Mesendoderm (in vitro differentiated cells): ENCODE measurements around the gene FGF1.

Experiments
- DNase-seq: peaks from one replicate; pipeline ENCODE4 v3.0.0; 2013
- H2AK5ac ChIP-seq: 2 replicates; pipeline ENCODE4 v1.6.1; 2013; ENCODE audit warnings: low read length, inconsistent platforms
- H2BK120ac ChIP-seq: 2 replicates; pipeline ENCODE4 v1.6.1; 2013; ENCODE audit warnings: low read depth, mild to moderate bottlenecking, low read length, moderate library complexity, mixed read lengths
- H2BK15ac ChIP-seq: replicated peaks from 2 replicates; pipeline ENCODE4 v1.6.1; 2013; ENCODE audit warnings: low read depth, mild to moderate bottlenecking, moderate library complexity
- H2BK5ac ChIP-seq: 2 replicates; pipeline ENCODE4 v1.6.1; 2013; ENCODE audit warnings: low read length, inconsistent platforms
- H3K18ac ChIP-seq: 2 replicates; pipeline ENCODE4 v1.6.1; 2013; ENCODE audit warnings: mild to moderate bottlenecking, low read length, mixed read lengths
- H3K23ac ChIP-seq: one replicate; pipeline ENCODE4 v1.6.1; 2013; ENCODE audit warnings: low read length
- H3K27ac ChIP-seq: 2 replicates; pipeline ENCODE4 v1.5.1; 2013; ENCODE audit warnings: low read depth, mild to moderate bottlenecking, inconsistent platforms, low read length, moderate library complexity
- H3K27me3 ChIP-seq: 2 replicates; pipeline ENCODE4 v1.6.1; 2013; ENCODE audit warnings: low read length, control low read depth, mild to moderate bottlenecking, inconsistent platforms; ENCODE audit not compliant: insufficient read depth, poor library complexity
- H3K36me3 ChIP-seq: 2 replicates; pipeline ENCODE4 v1.6.1; 2013; ENCODE audit warnings: low read length, inconsistent platforms; ENCODE audit not compliant: control insufficient read depth, insufficient read depth
- H3K4ac ChIP-seq: one replicate; pipeline ENCODE4 v1.6.1; 2013; ENCODE audit warnings: low read depth, mild to moderate bottlenecking, low read length, moderate library complexity
- H3K4me1 ChIP-seq: 2 replicates; pipeline ENCODE4 v1.6.1; 2013; ENCODE audit warnings: low read depth, low read length, inconsistent platforms; ENCODE audit not compliant: control insufficient read depth
- H3K4me2 ChIP-seq: 2 replicates; pipeline ENCODE4 v1.6.1; 2013; ENCODE audit warnings: low read length
- H3K4me3 ChIP-seq: 2 replicates; pipeline ENCODE4 v1.5.1; 2013; ENCODE audit warnings: mild to moderate bottlenecking, low read length
- H3K56ac ChIP-seq: one replicate; pipeline ENCODE4 v1.6.1; 2013; ENCODE audit warnings: low read length
- H3K79me1 ChIP-seq: 2 replicates; pipeline ENCODE4 v1.6.1; 2013; ENCODE audit warnings: low read length, inconsistent platforms
- H3K79me2 ChIP-seq: 2 replicates; pipeline ENCODE4 v1.6.1; 2013; ENCODE audit warnings: mild to moderate bottlenecking, low read length; ENCODE audit not compliant: control insufficient read depth, insufficient read depth
- H3K9ac ChIP-seq: 2 replicates; pipeline ENCODE4 v1.6.1; 2013; ENCODE audit warnings: low read length, inconsistent platforms
- H4K5ac ChIP-seq: one replicate; pipeline ENCODE4 v1.6.1; 2013; ENCODE audit warnings: low read length
- H4K8ac ChIP-seq: one replicate; pipeline ENCODE4 v1.6.1; 2013; ENCODE audit warnings: low read depth, mild to moderate bottlenecking, control low read depth, low read length, moderate library complexity
- WGBS: extraction: QIAGEN DNeasy Blood & Tissue Kit; methylation state at CpG from one replicate; pipeline ENCODE4 v1.1.7; 2013; ENCODE audit warnings: low lambda C conversion rate, missing lambda C conversion rate; ENCODE audit not compliant: insufficient coverage; ENCODE audit errors: extremely low coverage; 5-methylcytosine and 5-hydroxymethylcytosine counted together

FGF1 gene

GRCh38 chr5:142568283-142568995 lies 117.5 kb downstream of the FGF1 start:
- Histone ChIP-seq H3K56ac (no peak overlapping the region), H3K23ac (no peak overlapping the region), H2BK15ac (no peak overlapping the region), H2BK120ac (peak overlapping the region; percentile 35), H3K79me2 (no peaks in the 10 kb centered on the region), H3K27ac (no peak overlapping the region), H3K9ac (no peak overlapping the region), H2BK5ac (no peak overlapping the region), H3K4me2 (no peak overlapping the region), H3K4ac (peak overlapping the region; percentile 62), H2AK5ac (no peak overlapping the region), H3K18ac (peak overlapping the region; percentile 52), H3K79me1 (no peaks in the 10 kb centered on the region), H3K4me1 (peaks cover 2% of the 10 kb centered on the region), H3K36me3 (no peaks in the 10 kb centered on the region), H3K27me3 (no peaks in the 10 kb centered on the region), H4K8ac (no peak overlapping the region), H4K5ac (no peak overlapping the region), H3K4me3 (no peak overlapping the region)
- no peak for DNase-seq
- WGBS: no CpG with 5 or more reads among the region's 10 CpGs

- no peaks in the 10 kb centered on the region for H3K36me3 ChIP-seq
- no peak overlapping the region for H3K9ac ChIP-seq
- WGBS: no CpG with 5 or more reads among the region's 7 CpGs
- H2BK15ac ChIP-seq: no peak overlapping the region
- no peaks in the 10 kb centered on the region for H3K79me1 ChIP-seq
- H3K4me2 ChIP-seq: no peak overlapping the region
- no peak overlapping the region for H4K5ac ChIP-seq
- no peaks in the 10 kb centered on the region for H3K79me2 ChIP-seq
- H2AK5ac ChIP-seq: no peak overlapping the region
- no peak overlapping the region for H2BK5ac ChIP-seq
- H3K23ac ChIP-seq: no peak overlapping the region
- H3K4me1 ChIP-seq: no peaks in the 10 kb centered on the region
- no peak overlapping the region for H3K4me3 ChIP-seq
- no peak overlapping the region for H2BK120ac ChIP-seq
- H3K4ac ChIP-seq: no peak overlapping the region
- no peak overlapping the region for H3K56ac ChIP-seq
- H3K27ac ChIP-seq: no peak overlapping the region
- H4K8ac ChIP-seq: no peak overlapping the region
- DNase-seq: no peak
- H3K18ac ChIP-seq: no peak overlapping the region
- H3K27me3 ChIP-seq: no peaks in the 10 kb centered on the region
These were observed 124.3 kb downstream of the FGF1 start for GRCh38 chr5:142561486-142562097.

GRCh38 chr5:142561029-142561428 lies 124.9 kb downstream of the FGF1 start:
- no peak overlapping the region for H2BK5ac ChIP-seq
- H3K4me1 ChIP-seq: no peaks in the 10 kb centered on the region
- H3K79me1 ChIP-seq: no peaks in the 10 kb centered on the region
- no peaks in the 10 kb centered on the region for H3K27me3 ChIP-seq
- no peak overlapping the region for H3K4me3 ChIP-seq
- no peak overlapping the region for H3K23ac ChIP-seq
- no peaks in the 10 kb centered on the region for H3K79me2 ChIP-seq
- no peaks in the 10 kb centered on the region for H3K36me3 ChIP-seq
- H3K18ac ChIP-seq: no peak overlapping the region
- no peak overlapping the region for H3K27ac ChIP-seq
- H2BK15ac ChIP-seq: no peak overlapping the region
- H2BK120ac ChIP-seq: no peak overlapping the region
- no peak for DNase-seq
- H3K56ac ChIP-seq: no peak overlapping the region
- no peak overlapping the region for H3K4ac ChIP-seq
- H2AK5ac ChIP-seq: no peak overlapping the region
- no peak overlapping the region for H4K5ac ChIP-seq
- H3K9ac ChIP-seq: no peak overlapping the region
- H3K4me2 ChIP-seq: no peak overlapping the region
- WGBS: no CpG with 5 or more reads among the region's 2 CpGs
- no peak overlapping the region for H4K8ac ChIP-seq

GRCh38 chr5:142552107-142552506 lies 133.8 kb downstream of the FGF1 start:
- Histone ChIP-seq H3K18ac (peak overlapping the region; percentile 99), H3K23ac (no peak overlapping the region), H2BK120ac (peak overlapping the region; percentile 86), H3K4me1 (peaks cover 9% of the 10 kb centered on the region), H3K36me3 (no peaks in the 10 kb centered on the region), H3K4ac (no peak overlapping the region), H2BK5ac (peak overlapping the region; percentile 47), H3K79me1 (no peaks in the 10 kb centered on the region), H2AK5ac (no peak overlapping the region), H4K5ac (no peak overlapping the region), H3K27ac (peak overlapping the region; percentile 97), H3K9ac (peak overlapping the region; percentile 35), H3K56ac (peak overlapping the region; percentile 81), H3K4me2 (no peak overlapping the region), H3K27me3 (no peaks in the 10 kb centered on the region), H2BK15ac (peak overlapping the region; percentile 36), H3K4me3 (no peak overlapping the region), H3K79me2 (no peaks in the 10 kb centered on the region), H4K8ac (peak overlapping the region; percentile 67)
- no peak for DNase-seq
- WGBS: no CpG with 5 or more reads among the region's 6 CpGs

- no CpG with 5 or more reads among the region's 31 CpGs for WGBS
- no peak overlapping the region for H4K5ac ChIP-seq
- peak; percentile 91 for DNase-seq
- H3K4ac ChIP-seq: peak overlapping the region; percentile 41
- peak overlapping the region; percentile 37 for H3K4me2 ChIP-seq
- H3K4me1 ChIP-seq: peaks cover 9% of the 10 kb centered on the region
- H2BK120ac ChIP-seq: peak overlapping the region; percentile 86
- peak overlapping the region; percentile 29 for H3K23ac ChIP-seq
- no peaks in the 10 kb centered on the region for H3K79me2 ChIP-seq
- H3K4me3 ChIP-seq: no peak overlapping the region
- H3K27ac ChIP-seq: peak overlapping the region; percentile 97
- peak overlapping the region; percentile 4 for H2BK5ac ChIP-seq
- H3K27me3 ChIP-seq: no peaks in the 10 kb centered on the region
- H2AK5ac ChIP-seq: peak overlapping the region; percentile 32
- H3K18ac ChIP-seq: peak overlapping the region; percentile 99
- no peak overlapping the region for H2BK15ac ChIP-seq
- peak overlapping the region; percentile 67 for H4K8ac ChIP-seq
- H3K36me3 ChIP-seq: no peaks in the 10 kb centered on the region
- no peaks in the 10 kb centered on the region for H3K79me1 ChIP-seq
- peak overlapping the region; percentile 52 for H3K9ac ChIP-seq
- H3K56ac ChIP-seq: peak overlapping the region; percentile 81
These were observed 134.4 kb downstream of the FGF1 start for GRCh38 chr5:142551338-142552067.
